Ascending aorta (tissue), 2 donors: ENCODE data around the gene CCDC185. TPM values are rescaled to one million over a fixed set of nuclear protein-coding genes. Genes with fewer than 3 reads are reported as not detected.

Experiments used
- DNase-seq, 2 donors: peaks; one replicate each; pipeline ENCODE4 v3.0.0-alpha.2; 2019; ENCODE audit warnings: low spot score in 2 of 2
- H3K27ac ChIP-seq, 2 donors: fragments of 200-600 bp; sonication (generic); one replicate each; pipeline ENCODE4 v1.5.1; 2016 to 2017; ENCODE audit warnings: mild to moderate bottlenecking in 1 of 2
- H3K27me3 ChIP-seq: fragments of 200-600 bp; sonication (generic); one replicate; pipeline ENCODE4 v1.5.1; 2017
- H3K36me3 ChIP-seq, 2 donors: fragments of 200-600 bp; sonication (generic); one replicate each; pipeline ENCODE4 v1.5.1; 2016
- H3K4me1 ChIP-seq, 2 donors: fragments of 200-600 bp; sonication (generic); one replicate each; pipeline ENCODE4 v1.5.1; 2016 to 2017; ENCODE audit warnings: mild to moderate bottlenecking in 1 of 2
- H3K4me3 ChIP-seq, 2 donors: fragments of 200-600 bp; sonication (generic); one replicate each; pipeline ENCODE4 v1.5.1; 2016 to 2017; ENCODE audit warnings: mild to moderate bottlenecking in 1 of 2
- H3K9me3 ChIP-seq, 2 donors: fragments of 200-600 bp; sonication (generic); one replicate each; pipeline ENCODE4 v1.5.1; 2016
- intact Hi-C: fragments of 100-400 bp; cut with DNase I; formaldehyde crosslinking; loops from one replicate; pipeline ENCODE4 v1.15.1; 2023
- total RNA-seq: library from RNA; depleted of rRNA; stranded (reverse); fragments of >200 nt; gene quantifications from one replicate; pipeline ENCODE4 v1.1.0, GENCODE V29; 2016
- TF ChIP-seq, protein P1 (sequence below), 3 experiments: fragments of 200-600 bp in 2 of 3; fragments of 450-650 bp in 1 of 3; sonication (generic) in 2 of 3; IDR thresholded peaks; one replicate each; pipeline ENCODE4 v1.5.1; 2016 to 2019; ENCODE audit warnings: antibody characterized with exemption in 3 of 3, mild to moderate bottlenecking in 1 of 3, moderate library complexity in 1 of 3

The CCDC185 gene
- not detected for total RNA-seq

DNA sequence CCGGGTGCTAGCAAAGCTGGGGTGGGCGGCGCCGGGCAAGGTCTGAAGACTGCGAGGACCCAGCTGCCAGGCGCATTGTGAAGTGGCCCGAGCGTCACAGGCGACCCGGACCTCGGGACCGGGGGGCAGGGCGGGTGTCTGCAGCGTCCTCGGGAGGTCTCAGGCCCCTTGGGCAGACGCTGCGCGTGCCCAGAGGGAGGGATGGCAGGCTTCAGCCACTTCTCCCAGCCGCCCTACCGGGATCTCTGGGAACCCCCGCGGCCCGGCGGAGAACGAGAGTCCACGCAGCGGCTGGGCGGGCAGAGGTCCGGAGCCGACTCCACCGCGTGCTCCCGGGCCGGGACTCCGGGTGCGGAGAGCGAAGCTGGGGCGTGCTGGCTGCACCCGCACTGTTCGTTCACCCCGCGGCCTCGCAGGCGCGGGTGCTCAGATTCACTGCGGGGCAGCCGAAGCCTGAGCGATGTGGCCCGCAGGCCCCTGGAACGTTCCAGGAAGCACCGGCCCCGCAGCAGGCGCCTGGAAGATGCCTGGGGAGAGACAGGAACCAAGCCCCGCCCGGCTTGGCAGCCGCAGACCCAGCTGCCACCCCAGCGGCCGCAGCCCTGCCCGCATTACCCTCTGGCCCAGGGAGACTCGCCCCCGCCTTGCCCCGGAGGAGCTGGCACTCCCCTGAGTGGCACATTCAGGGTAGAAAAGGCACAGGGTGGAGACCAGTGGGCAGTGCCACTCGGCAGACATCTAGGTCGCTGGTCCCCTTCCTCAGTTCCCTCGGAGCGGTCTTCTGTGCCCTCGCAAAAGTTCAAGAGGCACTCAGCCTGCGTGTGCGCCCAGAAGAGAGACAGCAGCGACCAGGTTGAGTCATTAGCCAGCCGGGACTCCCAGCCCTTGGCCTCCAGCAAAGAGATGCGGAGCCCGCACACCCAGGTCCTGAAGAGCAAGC lies at the start of gene CCDC185:
TSS of gene CCDC185 (plus strand) at position 141 of the 940 bp plus-strand sequence. CDS start at position 202, 61 bp downstream.
- Histone ChIP-seq H3K9me3 (no peaks in the 10 kb centered on the region), H3K27me3 (no peaks in the 10 kb centered on the region), H3K27ac (no peak within 1 kb of the TSS), H3K4me3 (peak within 1 kb of the TSS; percentile 37 to 52), H3K36me3 (no peaks in the 10 kb centered on the region), H3K4me1 (peaks cover 0 to 6% of the 10 kb centered on the region in 2 donors)
- DNase-seq = no peak
- TF ChIP-seq, protein P1, sequence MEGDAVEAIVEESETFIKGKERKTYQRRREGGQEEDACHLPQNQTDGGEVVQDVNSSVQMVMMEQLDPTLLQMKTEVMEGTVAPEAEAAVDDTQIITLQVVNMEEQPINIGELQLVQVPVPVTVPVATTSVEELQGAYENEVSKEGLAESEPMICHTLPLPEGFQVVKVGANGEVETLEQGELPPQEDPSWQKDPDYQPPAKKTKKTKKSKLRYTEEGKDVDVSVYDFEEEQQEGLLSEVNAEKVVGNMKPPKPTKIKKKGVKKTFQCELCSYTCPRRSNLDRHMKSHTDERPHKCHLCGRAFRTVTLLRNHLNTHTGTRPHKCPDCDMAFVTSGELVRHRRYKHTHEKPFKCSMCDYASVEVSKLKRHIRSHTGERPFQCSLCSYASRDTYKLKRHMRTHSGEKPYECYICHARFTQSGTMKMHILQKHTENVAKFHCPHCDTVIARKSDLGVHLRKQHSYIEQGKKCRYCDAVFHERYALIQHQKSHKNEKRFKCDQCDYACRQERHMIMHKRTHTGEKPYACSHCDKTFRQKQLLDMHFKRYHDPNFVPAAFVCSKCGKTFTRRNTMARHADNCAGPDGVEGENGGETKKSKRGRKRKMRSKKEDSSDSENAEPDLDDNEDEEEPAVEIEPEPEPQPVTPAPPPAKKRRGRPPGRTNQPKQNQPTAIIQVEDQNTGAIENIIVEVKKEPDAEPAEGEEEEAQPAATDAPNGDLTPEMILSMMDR (IDR thresholded peaks at IDR 0.05) = no peak
- intact Hi-C loops = no loop called here

DNA sequence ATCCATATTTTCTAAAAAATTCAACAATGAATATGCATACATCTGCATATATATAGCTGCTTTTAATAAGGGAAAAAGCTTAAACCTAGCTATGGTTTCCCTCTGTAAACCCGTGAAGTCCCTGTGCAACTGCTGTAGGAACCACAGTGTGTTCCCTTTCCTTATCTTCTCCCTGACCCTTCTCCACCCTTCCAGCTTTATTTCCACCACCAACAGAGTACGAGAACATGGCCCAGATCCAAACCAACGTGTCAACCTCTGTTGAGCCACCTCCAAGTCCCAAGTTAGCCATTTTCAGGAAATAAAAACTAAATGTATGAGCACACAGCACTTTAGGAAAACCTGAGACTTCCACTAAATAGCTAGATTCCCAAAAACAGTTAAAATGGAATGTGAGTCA lies 49.5 kb upstream of the CCDC185 start:
- Histone ChIP-seq H3K4me1 (no peaks in the 10 kb centered on the region), H3K36me3 (no peaks in the 10 kb centered on the region), H3K27ac (no peak overlapping the region), H3K27me3 (no peaks in the 10 kb centered on the region), H3K4me3 (no peak overlapping the region), H3K9me3 (no peaks in the 10 kb centered on the region)
- intact Hi-C loops = no loop called here
- no peak for DNase-seq
- TF ChIP-seq, protein P1 (IDR thresholded peaks at IDR 0.05) = no peak

DNA sequence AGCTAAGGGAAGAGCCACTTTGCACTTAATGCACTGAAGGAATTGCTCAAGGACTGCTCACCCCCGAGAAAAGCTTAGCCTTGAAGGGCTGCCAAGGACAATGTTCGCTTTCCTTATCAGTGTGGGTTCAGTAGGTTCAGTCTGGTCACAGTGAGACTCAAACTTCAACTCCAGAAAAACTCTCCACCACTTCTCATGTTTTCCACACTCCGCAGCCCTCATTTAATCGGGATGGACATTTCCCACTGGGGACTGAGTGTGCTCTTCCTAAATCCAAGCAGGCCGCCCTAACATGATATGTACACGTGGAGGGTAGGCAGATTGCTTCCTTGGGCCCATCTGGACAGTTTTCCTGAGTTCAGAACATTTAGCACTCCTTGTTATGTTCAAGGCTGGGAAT lies 48.7 kb upstream of the CCDC185 start:
- Histone ChIP-seq H3K36me3 (no peaks in the 10 kb centered on the region), H3K27ac (no peak overlapping the region), H3K4me3 (no peak overlapping the region), H3K9me3 (no peaks in the 10 kb centered on the region), H3K27me3 (no peaks in the 10 kb centered on the region), H3K4me1 (no peaks in the 10 kb centered on the region)
- TF ChIP-seq, protein P1 (IDR thresholded peaks at IDR 0.05) = no peak
- intact Hi-C loops = no loop called here
- no peak for DNase-seq

DNA sequence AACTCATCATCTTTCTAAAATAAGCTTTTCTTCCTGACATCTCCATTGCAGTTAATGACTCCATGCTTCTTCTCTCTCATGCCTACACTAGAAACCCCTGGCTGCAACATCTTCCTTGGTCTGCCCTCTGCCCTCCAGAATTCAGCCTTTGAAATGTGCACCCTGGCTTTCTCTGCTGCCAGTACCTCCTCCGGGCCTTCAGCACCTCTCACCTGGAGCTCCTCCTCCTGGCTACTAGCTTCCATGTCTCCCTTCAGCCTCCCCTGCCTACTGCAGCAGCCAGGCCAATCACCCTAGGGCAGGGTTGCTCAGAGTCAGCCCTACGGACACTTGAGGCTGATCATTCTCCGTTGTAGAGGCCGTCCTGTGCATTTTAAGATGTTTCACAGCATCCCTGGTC lies 47.5 kb upstream of the CCDC185 start:
- intact Hi-C loops = no loop called here
- Histone ChIP-seq H3K27ac (no peak overlapping the region), H3K9me3 (no peaks in the 10 kb centered on the region), H3K27me3 (no peaks in the 10 kb centered on the region), H3K4me3 (no peak overlapping the region), H3K4me1 (no peaks in the 10 kb centered on the region), H3K36me3 (no peaks in the 10 kb centered on the region)
- no peak for DNase-seq
- TF ChIP-seq, protein P1 (IDR thresholded peaks at IDR 0.05) = no peak

DNA sequence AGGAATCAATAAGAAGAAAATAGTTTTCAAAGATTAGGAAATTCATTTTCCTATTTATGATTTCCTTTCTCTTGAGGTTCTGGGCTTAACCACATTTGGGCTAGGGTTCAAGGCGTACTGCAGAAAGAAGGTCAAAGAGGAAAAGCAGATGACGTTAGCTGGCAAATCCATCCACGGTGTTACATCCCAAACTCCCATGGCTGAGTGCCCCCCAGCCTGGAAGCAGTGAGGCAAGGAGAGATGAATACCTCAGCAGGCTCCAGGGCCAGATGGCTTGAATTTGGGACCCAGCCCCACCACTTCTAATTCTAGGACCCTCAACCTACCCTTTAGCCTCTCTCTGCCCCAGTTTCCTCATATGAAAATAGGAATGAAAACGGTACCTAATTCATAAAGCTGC lies 46.9 kb upstream of the CCDC185 start:
- no peaks in the 10 kb centered on the region for H3K9me3 ChIP-seq
- no peaks in the 10 kb centered on the region for H3K4me1 ChIP-seq
- no peak overlapping the region for H3K4me3 ChIP-seq
- no peaks in the 10 kb centered on the region for H3K36me3 ChIP-seq
- H3K27me3 ChIP-seq = no peaks in the 10 kb centered on the region
- DNase-seq = no peak
- TF ChIP-seq, protein P1 (IDR thresholded peaks at IDR 0.05) = no peak
- H3K27ac ChIP-seq = no peak overlapping the region
- intact Hi-C loops = no loop called here
